Stimulated activated CD8-positive, alpha-beta memory T cell treated with anti-CD3 and anti-CD28 coated beads, Interleukin-12 subunit alpha, Interleukin-12 subunit beta, amount 100 ng/mL, for 24 hours (primary cell): ENCODE measurements around the gene MCEE.
A peak's percentile ranks its signal among the peaks of the same experiment; 100 is the strongest.
"Not testable (repeated sequence)": the region's sequence is repeated elsewhere in the genome, so short reads cannot be mapped to it uniquely, and the experiment has no call there.

ENCODE experiments used
- DNase-seq: peaks from one replicate; pipeline ENCODE4 v3.0.0-alpha.2; 2020; ENCODE audit errors: extremely low read depth

Gene MCEE

DNA sequence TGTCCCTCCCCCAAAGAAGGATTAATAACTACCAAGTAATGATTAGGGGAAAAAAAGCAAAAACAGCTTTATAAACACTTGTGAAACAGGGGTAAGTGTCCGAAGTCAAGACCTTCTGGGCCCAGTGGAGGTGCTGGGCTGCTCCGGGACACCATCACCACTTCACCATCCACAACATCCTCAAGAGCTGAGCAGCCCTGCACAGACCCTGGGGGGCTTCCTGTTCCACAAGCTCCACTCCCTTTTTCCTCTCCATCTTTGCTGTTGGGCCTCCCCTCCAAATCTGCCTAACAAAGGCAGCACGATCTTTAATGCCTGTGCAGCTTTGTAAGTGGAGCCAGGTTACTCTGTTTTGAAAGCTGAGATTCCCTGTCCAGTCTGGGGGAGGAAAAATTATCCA, 46.7 kb downstream of the MCEE start:
- DNase-seq, result not testable (repeated sequence)

DNA sequence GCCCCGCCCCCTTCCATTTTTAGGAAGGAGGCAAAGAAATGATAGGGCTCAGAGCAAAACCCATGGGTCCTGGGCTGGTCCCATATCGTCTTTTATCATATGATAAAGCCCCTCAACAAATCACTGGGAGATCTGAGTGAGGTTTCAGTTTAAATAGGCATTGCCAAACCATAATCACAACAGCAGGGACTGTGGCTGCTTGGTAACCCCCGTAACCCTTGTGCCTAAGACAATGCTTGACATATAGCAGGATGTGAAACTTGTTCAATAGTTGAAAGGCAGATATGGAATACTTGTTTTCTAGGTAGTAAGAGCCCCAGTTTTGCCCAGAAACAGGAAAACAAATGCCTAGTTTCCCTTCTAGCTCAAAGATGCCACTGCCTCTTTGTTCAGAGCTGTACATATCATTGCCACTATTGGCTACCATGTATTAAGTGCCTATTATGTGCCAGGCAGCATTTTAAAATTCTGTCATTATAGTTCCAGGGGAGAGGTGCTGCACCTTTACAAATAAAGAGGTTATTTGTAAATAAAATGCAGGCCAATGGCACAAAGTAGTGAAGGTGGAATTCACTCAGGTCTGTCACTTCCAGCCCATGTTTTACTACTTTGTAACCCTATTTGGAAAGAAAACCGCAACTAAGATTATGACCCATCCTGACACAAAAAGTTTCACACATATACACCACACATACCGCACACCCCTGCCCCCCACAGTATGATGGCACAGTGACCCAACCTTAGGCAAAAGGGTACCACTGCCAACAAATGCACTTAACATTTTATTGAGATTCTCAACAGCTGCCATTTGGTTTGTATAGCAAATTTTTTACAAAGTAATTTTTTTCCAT, 47.4 kb downstream of the MCEE start:
- DNase-seq, result peak; percentile 27

DNA sequence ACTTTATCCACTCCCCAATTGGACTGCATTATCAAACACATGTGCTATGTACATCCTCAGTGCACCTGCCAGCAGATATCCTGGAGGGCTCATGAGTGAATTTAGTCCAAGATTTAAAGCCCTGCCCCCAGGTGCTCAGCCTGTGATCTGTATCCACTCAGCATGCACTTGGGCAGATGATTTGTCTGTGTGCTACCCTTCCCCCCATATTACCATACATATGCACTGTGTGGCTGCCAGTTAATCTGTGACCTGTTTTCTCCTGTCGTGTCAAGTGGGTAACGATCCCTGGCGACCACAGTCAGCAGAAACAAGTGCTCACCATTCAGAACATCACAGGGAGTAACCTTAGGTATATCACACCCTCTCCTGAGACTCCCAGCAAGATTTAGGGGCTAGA, 51.4 kb downstream of the MCEE start:
- no peak for DNase-seq

DNA sequence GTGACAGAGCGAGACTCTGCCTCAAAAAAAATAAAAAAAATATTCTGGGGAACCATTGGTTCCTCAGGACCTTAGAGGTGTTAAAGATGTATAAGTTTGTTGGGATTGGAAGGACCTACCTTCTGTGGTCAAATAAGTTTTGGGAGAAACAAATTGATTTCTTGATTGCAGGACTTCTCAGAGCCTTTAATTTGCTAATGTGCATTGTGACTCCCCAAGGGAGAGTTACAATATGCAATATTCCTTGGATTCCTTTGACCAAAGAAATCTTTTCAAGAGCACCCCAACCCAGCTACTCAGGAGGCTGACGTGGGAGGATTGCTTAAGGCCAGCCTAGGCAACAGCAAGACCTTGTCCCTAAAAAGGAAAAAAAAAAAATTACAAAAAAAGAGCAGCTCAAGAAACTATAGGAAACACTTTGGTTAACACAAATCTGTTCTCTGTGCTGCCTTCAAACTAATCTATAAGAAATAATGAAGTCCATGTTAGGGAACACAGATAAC, 55.1 kb downstream of the MCEE start:
- DNase-seq, result no peak

DNA sequence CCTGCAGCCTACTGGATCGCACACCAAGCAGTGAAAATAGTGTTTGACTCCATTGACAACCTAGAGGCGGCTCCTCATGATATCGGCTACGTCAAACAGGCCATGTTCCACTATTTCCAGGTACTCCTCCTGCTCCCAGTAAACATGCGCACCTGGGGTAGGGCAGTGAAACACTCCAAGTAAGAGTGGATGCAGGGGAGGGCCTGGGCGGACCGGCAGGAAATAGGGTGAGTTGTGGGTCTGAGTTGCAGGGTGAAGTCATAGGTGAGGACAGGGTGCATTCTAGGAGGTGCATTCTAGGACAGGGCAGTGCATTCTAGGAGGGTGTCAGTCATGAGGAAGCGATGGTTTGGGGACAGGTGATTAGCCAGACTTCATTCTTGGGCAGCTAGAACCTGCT, 56.6 kb downstream of the MCEE start:
- DNase-seq, result no peak

DNA sequence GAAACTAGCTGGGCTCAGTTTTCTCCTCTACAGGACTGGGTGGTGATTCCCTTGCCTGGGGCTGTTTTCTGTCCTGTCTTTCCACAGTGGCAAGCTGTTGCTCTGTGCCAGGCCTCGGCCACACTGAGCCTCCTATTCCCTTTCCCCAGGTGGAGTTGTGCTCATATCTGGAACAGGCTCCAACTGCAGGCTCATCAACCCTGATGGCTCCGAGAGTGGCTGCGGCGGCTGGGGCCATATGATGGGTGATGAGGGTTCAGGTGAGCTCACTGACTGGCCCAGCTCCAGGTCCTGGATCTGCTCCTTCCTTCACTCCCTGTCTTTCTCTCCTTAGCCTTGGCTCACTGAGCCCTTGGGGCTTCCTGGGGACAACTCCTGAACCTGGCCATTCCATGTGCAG, 57.5 kb downstream of the MCEE start:
- DNase-seq, result no peak

DNA sequence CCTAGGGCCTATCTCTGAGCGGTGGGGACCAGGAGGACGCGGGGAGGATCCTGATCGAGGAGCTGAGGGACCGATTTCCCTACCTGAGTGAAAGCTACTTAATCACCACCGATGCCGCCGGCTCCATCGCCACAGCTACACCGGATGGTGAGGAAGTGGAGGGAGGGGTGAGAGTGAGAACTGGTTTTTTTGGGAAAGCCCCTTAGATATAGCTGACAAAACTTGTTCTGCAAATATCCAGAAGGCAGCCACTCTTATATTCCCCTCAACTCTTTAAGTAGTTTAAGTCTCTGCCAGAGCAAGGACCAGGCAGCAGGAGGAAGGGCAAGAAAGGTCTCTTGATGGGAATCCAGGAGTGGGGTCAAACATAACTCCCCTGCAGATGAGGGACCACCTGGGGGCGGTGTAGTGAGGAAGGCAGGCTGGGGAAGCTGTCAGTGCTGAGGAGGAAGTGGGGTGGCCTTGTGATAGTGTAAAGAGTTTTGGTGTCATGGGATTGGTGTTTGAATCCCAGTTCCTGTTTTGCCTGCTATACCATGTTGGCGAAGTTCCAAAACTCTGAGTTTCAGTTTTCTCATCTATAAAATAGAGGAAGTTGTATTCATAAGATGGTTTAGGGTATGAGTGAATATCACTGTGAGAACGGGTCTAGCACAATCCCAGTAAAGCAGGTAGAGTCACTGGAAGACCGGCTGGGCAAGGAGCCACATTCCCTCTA, 58.2 kb downstream of the MCEE start:
- DNase-seq, result peak; percentile 17

DNA sequence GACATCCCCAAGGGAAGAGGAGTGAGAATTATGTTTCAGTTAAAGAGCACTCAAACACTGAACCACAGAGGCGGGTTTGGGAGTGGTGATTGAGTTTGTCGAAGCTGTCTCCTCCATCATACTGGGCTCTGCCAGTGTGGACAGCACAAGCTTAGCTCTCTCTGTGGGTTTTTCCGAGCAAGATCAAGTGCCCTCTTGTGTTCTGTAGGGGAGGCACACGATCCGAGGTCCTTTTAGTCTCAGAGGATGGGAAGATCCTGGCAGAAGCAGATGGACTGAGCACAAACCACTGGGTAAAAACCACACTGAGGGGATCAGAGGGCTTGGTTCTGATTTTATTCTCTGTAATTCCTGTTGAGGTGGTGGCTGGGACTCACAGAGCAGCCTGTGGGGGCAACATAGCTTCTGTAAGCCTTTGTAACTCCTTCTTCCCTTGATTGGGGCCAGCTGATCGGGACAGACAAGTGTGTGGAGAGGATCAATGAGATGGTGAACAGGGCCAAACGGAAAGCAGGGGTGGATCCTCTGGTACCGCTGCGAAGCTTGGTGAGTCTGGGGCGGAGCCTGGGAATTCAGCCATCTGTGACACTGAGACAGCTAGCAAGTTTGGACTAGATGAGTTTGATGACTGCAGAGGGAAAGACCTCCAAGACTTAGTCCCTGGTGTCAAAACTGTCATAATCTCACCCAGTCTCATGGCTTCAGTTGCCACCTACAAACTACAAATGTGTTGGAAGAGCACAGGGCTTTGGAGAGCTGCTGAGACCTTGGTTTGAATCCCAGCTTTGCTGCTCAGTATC, 59.5 kb downstream of the MCEE start:
- no peak for DNase-seq

DNA sequence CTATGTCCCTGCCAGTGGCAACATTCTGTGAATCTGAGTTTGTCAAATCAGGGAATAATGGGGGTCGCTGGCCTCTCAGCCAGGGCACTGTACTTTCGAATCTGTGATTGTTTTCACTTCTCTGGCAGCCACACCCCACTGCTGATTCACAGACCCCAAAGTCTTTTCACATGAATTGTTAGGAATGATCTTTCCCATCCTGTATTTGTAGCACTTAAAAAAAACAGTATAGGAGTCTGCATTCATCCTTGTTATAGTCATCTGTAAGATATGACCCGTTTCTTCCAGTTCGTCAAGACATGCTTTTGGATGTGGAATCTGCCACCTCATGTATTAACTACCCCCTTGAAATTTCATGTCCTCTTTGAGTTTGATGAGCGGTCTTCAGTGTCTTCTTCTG, 60.7 kb downstream of the MCEE start:
- no peak for DNase-seq

DNA sequence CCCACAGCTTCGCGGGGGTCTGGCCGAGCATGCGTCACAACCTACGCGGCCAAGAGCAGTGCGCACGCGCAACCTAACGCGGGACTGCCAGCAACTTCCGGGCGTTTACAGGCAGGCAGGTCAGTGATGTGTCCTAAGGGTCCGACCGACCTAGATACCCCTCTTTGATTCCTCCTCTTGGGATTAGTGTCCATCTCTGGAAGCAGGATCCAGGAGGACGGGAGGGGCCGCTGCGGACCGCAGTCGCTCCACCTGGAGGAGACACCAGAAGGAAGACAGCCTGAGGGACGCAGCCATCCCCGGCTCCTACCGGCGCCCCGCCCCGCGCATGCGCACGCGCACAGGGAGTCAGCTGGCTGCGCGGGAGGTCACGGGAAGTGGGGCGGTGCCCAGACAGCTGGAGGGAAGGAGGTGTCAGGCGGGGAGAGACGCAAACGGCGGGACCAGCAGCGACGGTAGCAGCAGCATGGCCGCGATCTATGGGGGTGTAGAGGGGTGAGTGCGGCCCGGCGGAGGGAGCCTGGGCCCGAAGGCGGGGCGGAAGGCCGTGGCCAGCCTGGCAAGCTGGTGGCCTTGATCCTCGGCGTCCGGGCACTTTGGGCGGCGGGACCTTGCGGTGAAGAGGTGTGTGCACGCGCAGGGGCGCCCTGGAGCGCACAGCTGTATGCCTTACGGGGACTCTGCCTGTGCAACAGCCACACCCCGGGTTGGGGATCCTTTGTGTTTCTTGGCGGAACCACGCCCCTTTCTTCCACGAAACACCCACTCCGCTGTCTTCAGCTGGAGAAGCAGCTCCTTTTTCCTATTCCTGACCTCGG, 61.6 kb downstream of the MCEE start, which contains the start of gene NAGK:
TSS of gene NAGK (plus strand) at position 431 of the 818 bp plus-strand sequence. CDS start at position 467, 36 bp downstream.
- DNase-seq, result peak; percentile 88

DNA sequence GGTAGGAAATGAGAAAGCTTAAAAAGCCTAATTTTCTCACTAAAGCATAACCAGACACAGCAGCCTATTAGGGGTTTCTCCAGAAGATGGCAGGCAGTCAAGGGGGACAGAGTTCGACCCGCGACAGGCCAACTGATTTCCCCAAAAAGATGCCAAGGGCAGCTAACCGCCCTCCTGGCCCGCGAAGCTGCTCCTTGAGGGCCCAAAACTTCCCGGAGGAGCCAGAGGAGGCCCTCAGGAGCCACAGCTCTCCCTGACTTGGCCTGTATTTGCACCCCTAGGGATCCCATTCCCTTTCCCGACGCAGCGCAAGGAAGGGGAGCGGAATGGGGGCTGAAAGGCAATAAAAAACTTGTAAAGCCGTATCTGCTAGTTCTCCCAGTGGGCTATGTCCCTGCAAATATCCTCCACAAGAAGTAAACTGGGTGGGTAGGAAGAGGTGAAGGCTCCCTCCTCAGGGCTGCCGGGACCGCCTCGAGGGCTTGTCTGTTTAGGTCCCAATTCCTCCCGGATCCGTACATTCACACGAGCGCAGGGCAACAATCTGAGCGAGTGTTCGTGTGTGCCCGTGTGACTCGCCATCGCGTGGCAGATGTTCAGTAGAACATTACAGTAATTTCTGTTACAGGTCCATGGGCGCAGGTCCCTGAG, 62.3 kb downstream of the MCEE start:
- DNase-seq, result no peak

DNA sequence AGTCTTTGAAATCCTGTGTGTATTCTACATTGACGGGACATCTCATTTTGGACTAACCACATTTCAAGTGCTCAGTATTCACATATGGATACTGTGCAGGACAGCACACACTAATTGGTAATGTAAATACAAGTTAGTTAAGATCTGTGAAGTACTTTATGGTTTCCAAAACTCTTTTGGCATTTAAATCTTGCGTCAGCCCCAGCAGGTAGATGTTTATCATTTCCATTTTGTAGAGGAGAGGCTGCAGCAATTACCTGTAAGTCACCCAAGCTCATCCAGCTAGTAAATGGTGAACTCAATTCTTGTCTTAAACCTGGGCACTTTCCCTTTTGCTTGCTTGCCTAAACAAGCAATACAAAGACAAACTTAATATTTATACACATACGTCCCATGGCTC, 63.2 kb downstream of the MCEE start:
- DNase-seq, result no peak

DNA sequence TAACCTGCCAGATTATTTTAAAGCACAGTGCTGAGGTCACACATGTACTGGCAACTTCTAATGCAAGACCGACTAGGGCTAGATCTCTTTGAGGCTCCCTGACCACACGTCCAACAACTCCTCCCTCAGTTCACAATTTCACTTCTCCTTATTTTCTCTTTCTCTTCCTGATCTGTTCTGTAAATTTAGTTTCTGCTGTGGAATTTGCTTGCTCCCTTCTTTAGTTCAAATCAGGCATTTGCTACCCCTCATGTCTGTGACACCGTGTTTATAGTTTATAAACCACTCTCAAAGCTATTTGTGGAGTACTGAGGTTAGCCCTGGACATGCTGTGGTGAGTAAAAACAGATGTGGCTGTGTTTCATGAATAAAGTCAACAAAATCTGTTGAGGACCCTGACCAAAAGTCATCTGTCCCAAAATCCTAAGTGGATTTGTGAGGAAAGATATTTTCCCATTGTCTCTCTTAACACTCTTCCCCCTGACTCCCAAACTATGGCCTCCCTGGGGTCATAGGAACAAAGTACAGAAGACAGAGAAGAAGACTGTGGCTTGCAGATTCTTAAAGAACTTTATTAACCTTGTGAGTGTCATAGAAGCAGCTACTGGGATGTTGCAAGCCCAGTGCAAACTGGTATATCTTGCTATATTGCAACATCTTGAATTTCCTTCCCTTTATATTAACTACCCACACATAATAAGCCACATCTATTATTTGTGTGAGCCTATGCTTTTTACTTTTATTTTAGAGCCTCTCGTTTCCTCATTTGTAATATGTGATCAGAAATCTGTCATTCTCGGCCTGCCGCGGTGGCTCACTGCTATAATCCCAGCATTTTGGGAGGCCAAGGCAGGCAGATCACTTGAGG, 65.0 kb downstream of the MCEE start:
- DNase-seq, result no peak

DNA sequence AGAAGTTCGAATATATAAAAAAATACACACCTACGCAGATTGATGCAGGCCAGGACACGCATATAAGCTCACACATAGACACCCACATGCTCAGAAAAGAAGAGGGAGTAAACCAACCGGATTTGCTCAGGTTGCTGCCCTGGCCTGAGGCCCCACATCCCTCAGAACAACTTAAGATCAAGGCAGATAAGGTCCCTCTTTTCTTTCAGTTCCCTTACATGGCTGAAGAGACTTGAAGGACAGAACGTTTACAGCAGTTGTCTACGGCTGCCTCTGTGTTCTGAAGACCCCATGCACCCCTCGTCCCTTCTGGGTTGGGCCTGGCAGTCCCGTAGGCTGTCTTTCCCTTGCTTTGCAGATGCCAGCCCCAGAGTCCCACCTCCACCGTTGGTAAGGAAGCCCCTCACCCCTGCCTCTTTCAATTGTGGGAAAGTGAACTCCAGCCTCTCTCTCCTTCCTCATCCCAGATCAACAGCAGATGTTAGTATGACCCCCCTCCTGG, 65.9 kb downstream of the MCEE start:
- DNase-seq, result no peak

DNA sequence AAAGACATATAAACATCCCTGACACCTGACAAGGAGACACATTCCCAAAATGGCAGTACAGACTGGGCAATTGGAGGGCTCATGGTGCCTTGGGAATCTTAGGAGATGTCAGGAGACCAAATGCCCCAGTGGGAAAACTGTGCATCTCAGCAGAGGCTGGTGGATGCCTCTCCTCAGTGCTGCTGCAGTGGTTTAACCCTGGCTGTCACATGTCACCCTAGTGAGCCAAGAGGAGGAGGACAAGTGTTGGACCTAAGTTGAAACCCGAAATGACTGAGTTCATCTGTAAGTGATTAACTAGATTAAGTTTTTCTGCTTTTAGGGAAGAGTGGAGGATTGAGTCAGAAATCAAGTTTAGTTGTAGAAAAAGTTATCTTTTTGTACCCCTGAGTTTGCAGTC, 66.8 kb downstream of the MCEE start:
- no peak for DNase-seq

DNA sequence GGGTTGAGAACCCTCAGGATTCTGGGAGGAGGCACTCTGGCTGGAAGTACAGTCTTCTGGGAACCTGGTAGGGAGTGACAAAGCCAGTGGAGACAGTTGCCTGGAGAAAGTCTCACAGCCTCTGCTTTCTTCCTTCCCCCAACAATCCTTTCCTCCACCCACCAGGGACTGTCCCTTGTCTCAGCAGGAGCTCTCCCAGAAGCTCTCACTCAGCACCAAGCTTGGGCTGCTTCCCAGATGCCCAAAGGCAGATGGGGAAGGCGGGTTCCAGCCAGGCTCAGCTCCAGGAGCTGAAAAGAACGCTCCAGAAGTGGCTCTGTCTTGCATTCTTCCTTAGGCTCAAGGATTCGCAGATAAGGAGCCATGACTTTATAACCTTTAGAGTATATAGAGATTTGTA, 69.2 kb downstream of the MCEE start:
- DNase-seq, result no peak

DNA sequence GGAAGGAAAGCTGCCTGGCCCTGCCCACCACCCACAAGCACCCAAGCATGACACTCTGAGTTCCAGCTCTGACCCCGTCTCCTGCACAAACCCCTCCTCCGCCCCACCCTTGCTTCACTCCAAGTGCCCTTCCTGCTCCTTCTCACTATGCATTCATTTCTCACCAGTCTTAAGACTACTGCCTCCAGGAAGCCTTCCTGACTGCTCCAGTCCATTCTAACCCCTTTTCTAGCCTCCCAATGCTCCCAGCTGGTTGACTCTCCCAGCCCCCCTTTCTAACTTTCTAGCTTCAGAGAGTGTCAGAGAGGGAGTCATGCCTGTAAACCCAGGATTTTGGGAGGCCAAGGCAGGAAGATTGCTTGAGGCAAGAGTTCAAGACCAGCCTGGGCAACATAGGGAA, 69.8 kb downstream of the MCEE start:
- DNase-seq, result no peak
